MCF 10A (cell line): ENCODE measurements around the gene CEP170B. TPM values are rescaled to one million over a fixed set of nuclear protein-coding genes. Genes with fewer than 3 reads are reported as not detected.

ENCODE experiments used
- BruUV-seq: library from RNA; stranded (reverse); fragments of 400-500 nt; replicated peaks from 2 replicates; lab custom pipeline; 2021; lab: Mats Ljungman, UMichigan
- CTCF ChIA-PET: fragments of 300-600 bp; sonication (Branson Sonifier 250); formaldehyde crosslinking; extraction: SDS; loops from one replicate; lab custom pipeline; 2021; ENCODE audit warnings: antibody characterized with exemption, inconsistent platforms; lab: Yijun Ruan, JAX
- POLR2A ChIA-PET: fragments of 300-600, 350-650 bp; sonication (Branson Sonifier 250); formaldehyde crosslinking; extraction: SDS; loops from one replicate; lab custom pipeline; 2020; ENCODE audit warnings: antibody characterized with exemption, inconsistent platforms; lab: Yijun Ruan, JAX
- DNase-seq: peaks from one replicate; pipeline ENCODE4 v3.0.0-alpha.2; 2018; ENCODE audit not compliant: unreplicated experiment
- H3K27ac Mint-ChIP-seq: one replicate; pipeline ENCODE4 v1.8.0; 2022; ENCODE audit warnings: mild to moderate bottlenecking, low read depth, mixed read lengths; ENCODE audit not compliant: unreplicated experiment
- H3K27me3 Mint-ChIP-seq: one replicate; pipeline ENCODE4 v1.8.0; 2022; ENCODE audit warnings: mixed read lengths; ENCODE audit not compliant: insufficient read depth, unreplicated experiment
- H3K36me3 Mint-ChIP-seq: one replicate; pipeline ENCODE4 v1.8.0; 2022; ENCODE audit warnings: mild to moderate bottlenecking, moderate library complexity, mixed read lengths; ENCODE audit not compliant: insufficient read depth, unreplicated experiment
- H3K4me1 Mint-ChIP-seq: one replicate; pipeline ENCODE4 v1.8.0; 2022; ENCODE audit warnings: mixed read lengths; ENCODE audit not compliant: insufficient read depth, unreplicated experiment
- H3K4me3 Mint-ChIP-seq: one replicate; pipeline ENCODE4 v1.8.0; 2022; ENCODE audit warnings: mild to moderate bottlenecking, moderate library complexity, mixed read lengths; ENCODE audit not compliant: unreplicated experiment
- H3K9me3 Mint-ChIP-seq: one replicate; pipeline ENCODE4 v1.8.0; 2022; ENCODE audit warnings: mixed read lengths; ENCODE audit not compliant: unreplicated experiment
- intact Hi-C: fragments of 100-400 bp; cut with micrococcal nuclease; formaldehyde crosslinking; loops from 2 replicates; pipeline ENCODE4 v1.14.1; 2022
- total RNA-seq: library from RNA; stranded (reverse); gene quantifications from 2 replicates; pipeline ENCODE4 v1.2.3, GENCODE V29; 2022
- TF ChIP-seq, protein P1 (sequence below): fragments of 200-600 bp; IDR thresholded peaks from one replicate; pipeline ENCODE4 v1.8.0; 2022; ENCODE audit warnings: antibody characterized with exemption, mild to moderate bottlenecking; ENCODE audit not compliant: unreplicated experiment

CEP170B gene
- total RNA-seq, 1 experiment from 2014 or later = 77.4 TPM

GRCh38 chr14:104926619-104927431 lies 61.8 kb downstream of the CEP170B start:
- CTCF ChIA-PET = no interaction called here
- Mint-ChIP-seq H3K4me3 (no peak overlapping the region), H3K9me3 (no peaks in the 10 kb centered on the region), H3K4me1 (no peaks in the 10 kb centered on the region), H3K27ac (no peak overlapping the region), H3K36me3 (no peaks in the 10 kb centered on the region), H3K27me3 (no peaks in the 10 kb centered on the region)
- DNase-seq = no peak
- POLR2A ChIA-PET = no interaction called here
- BruUV-seq = no TSS peak
- TF ChIP-seq, protein P1, sequence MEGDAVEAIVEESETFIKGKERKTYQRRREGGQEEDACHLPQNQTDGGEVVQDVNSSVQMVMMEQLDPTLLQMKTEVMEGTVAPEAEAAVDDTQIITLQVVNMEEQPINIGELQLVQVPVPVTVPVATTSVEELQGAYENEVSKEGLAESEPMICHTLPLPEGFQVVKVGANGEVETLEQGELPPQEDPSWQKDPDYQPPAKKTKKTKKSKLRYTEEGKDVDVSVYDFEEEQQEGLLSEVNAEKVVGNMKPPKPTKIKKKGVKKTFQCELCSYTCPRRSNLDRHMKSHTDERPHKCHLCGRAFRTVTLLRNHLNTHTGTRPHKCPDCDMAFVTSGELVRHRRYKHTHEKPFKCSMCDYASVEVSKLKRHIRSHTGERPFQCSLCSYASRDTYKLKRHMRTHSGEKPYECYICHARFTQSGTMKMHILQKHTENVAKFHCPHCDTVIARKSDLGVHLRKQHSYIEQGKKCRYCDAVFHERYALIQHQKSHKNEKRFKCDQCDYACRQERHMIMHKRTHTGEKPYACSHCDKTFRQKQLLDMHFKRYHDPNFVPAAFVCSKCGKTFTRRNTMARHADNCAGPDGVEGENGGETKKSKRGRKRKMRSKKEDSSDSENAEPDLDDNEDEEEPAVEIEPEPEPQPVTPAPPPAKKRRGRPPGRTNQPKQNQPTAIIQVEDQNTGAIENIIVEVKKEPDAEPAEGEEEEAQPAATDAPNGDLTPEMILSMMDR = no peak
- intact Hi-C loops = no loop called here

GRCh38 chr14:104927432-104927816 lies 62.4 kb downstream of the CEP170B start:
- Mint-ChIP-seq H3K9me3 (no peaks in the 10 kb centered on the region), H3K36me3 (no peaks in the 10 kb centered on the region), H3K27me3 (no peaks in the 10 kb centered on the region), H3K27ac (no peak overlapping the region), H3K4me1 (no peaks in the 10 kb centered on the region), H3K4me3 (no peak overlapping the region)
- POLR2A ChIA-PET = no interaction called here
- no TSS peak for BruUV-seq
- DNase-seq = no peak
- CTCF ChIA-PET = no interaction called here
- intact Hi-C loops = no loop called here
- TF ChIP-seq, protein P1 = no peak

DNA sequence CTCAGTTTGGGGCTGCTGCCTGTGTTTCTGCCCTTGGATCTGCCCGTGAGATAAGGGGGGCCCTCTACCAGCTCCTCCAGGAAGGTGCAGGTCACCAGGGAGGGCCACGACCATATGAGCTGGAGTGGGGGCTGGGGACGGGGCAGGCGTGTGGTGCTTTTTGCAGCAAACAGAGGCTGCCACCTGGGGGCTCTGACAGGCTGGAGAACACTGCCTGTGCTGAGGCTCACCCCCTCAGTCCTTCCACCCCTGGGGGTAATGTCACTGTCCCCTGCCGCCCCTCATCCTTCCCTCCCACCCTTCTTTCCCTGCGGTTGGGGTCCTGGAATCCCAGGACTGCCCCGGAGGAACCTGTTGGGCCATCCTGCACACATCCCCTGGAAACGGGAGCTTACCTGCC lies 62.8 kb downstream of the CEP170B start:
- no TSS peak for BruUV-seq
- Mint-ChIP-seq H3K9me3 (no peaks in the 10 kb centered on the region), H3K27ac (no peak overlapping the region), H3K4me3 (no peak overlapping the region), H3K4me1 (no peaks in the 10 kb centered on the region), H3K27me3 (no peaks in the 10 kb centered on the region), H3K36me3 (no peaks in the 10 kb centered on the region)
- intact Hi-C loops = no loop called here
- CTCF ChIA-PET = interaction anchor here (0.9 kb wide), 1 partner anchor 159 kb away, joined by 3 read pairs; no protein-coding TSS in a partner anchor
- POLR2A ChIA-PET = no interaction called here
- TF ChIP-seq, protein P1 = no peak
- DNase-seq = no peak

- Mint-ChIP-seq H3K36me3 (no peaks in the 10 kb centered on the region), H3K4me3 (no peak overlapping the region), H3K27me3 (no peaks in the 10 kb centered on the region), H3K9me3 (no peaks in the 10 kb centered on the region), H3K27ac (no peak overlapping the region), H3K4me1 (no peaks in the 10 kb centered on the region)
- ChIA-PET POLR2A (no interaction called here), CTCF (interaction anchor here (0.9 kb wide), 1 partner anchor 159 kb away, joined by 3 read pairs; no protein-coding TSS in a partner anchor)
- no peak for DNase-seq
- no TSS peak for BruUV-seq
- TF ChIP-seq, protein P1 = no peak
- intact Hi-C loops = no loop called here
These were observed 63.5 kb downstream of the CEP170B start for GRCh38 chr14:104928391-104929133.
